ENCODE measurements around the gene LEKR1.

Gene LEKR1

DNA sequence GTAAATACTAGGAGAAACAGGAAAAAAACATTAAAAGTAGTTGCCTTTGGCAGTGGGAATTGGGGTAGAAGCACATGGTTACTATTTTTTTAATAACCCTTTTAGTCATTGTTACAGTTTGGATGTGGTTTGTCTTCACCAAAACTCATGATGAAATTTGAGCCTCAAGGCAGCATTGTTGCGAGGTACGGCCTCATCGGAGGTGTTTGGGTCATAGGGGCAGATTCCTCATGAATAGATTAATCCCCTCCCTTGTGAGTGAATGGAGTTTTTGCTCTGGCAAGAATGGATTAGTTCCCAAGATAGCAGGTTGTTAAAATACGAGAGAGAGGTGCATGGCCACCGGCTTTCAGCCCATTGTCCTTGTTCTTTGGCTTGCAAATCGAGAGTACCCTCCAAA lies 92.6 kb downstream of the LEKR1 start:
- no peak overlapping the region for H3K9ac ChIP-seq (ENCODE audit: low read length)
- no peaks in the 10 kb centered on the region for H3K27me3 ChIP-seq (ENCODE audit: low read depth, low read length)
- no peak overlapping the region for H3K27ac ChIP-seq (ENCODE audit: low read length)
- H3K4me2 ChIP-seq (ENCODE audit: low read length): no peak overlapping the region
- no peaks in the 10 kb centered on the region for H3K79me2 ChIP-seq (ENCODE audit: low read length)
- TF ChIP-seq EZH2phosphoT487 (IDR thresholded peaks at IDR 0.05; ENCODE audit: low read depth): no peak
- TF ChIP-seq, protein P1, sequence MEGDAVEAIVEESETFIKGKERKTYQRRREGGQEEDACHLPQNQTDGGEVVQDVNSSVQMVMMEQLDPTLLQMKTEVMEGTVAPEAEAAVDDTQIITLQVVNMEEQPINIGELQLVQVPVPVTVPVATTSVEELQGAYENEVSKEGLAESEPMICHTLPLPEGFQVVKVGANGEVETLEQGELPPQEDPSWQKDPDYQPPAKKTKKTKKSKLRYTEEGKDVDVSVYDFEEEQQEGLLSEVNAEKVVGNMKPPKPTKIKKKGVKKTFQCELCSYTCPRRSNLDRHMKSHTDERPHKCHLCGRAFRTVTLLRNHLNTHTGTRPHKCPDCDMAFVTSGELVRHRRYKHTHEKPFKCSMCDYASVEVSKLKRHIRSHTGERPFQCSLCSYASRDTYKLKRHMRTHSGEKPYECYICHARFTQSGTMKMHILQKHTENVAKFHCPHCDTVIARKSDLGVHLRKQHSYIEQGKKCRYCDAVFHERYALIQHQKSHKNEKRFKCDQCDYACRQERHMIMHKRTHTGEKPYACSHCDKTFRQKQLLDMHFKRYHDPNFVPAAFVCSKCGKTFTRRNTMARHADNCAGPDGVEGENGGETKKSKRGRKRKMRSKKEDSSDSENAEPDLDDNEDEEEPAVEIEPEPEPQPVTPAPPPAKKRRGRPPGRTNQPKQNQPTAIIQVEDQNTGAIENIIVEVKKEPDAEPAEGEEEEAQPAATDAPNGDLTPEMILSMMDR (IDR thresholded peaks at IDR 0.05; ENCODE audit: low read depth, low read length): no peak
- H4K20me1 ChIP-seq (ENCODE audit: insufficient read depth, low read length): no peaks in the 10 kb centered on the region
- H3K36me3 ChIP-seq (replicated peaks; ENCODE audit: low read depth, low read length): no peaks in the 10 kb centered on the region
- no peak overlapping the region for H3K4me3 ChIP-seq (ENCODE audit: low read length)
- H3K9me3 ChIP-seq (ENCODE audit: insufficient read depth, low read length): no peaks in the 10 kb centered on the region; the same call in 1 of the 2 replicates
- H3K4me1 ChIP-seq (ENCODE audit: low read length): no peaks in the 10 kb centered on the region
- no peak overlapping the region for H2AFZ ChIP-seq (ENCODE audit: low read depth, low read length)

DNA sequence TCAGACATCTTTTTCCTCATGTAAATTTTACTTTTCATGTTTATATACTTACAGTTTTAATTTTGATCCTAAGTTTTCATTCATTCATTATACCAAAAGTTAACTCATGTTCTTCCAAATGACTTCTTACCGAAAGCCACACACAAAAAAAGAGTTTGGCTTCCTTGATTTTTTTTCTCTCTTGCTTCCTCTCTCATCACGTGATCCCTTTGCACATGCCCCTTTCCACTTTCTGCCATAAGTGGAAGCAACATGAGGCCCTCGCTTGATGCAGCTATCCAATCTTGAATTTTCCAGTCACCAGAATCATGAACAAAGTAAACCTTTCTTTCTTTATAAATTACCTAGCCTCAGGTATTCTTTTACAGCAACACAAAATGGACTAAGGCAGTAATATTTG lies 93.7 kb downstream of the LEKR1 start:
- no peaks in the 10 kb centered on the region for H3K79me2 ChIP-seq (ENCODE audit: low read length)
- H3K4me3 ChIP-seq (ENCODE audit: low read length): no peak overlapping the region
- H3K9ac ChIP-seq (ENCODE audit: low read length): no peak overlapping the region
- no peaks in the 10 kb centered on the region; the same call in 1 of the 2 replicates for H3K9me3 ChIP-seq (ENCODE audit: insufficient read depth, low read length)
- H3K27ac ChIP-seq (ENCODE audit: low read length): no peak overlapping the region
- no peaks in the 10 kb centered on the region for H3K27me3 ChIP-seq (ENCODE audit: low read depth, low read length)
- no peaks in the 10 kb centered on the region for H4K20me1 ChIP-seq (ENCODE audit: insufficient read depth, low read length)
- H3K36me3 ChIP-seq (replicated peaks; ENCODE audit: low read depth, low read length): no peaks in the 10 kb centered on the region
- no peak for TF ChIP-seq EZH2phosphoT487 (IDR thresholded peaks at IDR 0.05; ENCODE audit: low read depth)
- TF ChIP-seq, protein P1 (IDR thresholded peaks at IDR 0.05; ENCODE audit: low read depth, low read length): no peak
- H3K4me2 ChIP-seq (ENCODE audit: low read length): no peak overlapping the region
- no peaks in the 10 kb centered on the region for H3K4me1 ChIP-seq (ENCODE audit: low read length)
- no peak overlapping the region for H2AFZ ChIP-seq (ENCODE audit: low read depth, low read length)

GRCh38 chr3:156920399-156920798 lies 94.2 kb downstream of the LEKR1 start:
- H3K36me3 ChIP-seq (replicated peaks; ENCODE audit: low read depth, low read length): no peaks in the 10 kb centered on the region
- no peaks in the 10 kb centered on the region for H3K27me3 ChIP-seq (ENCODE audit: low read depth, low read length)
- H3K4me3 ChIP-seq (ENCODE audit: low read length): no peak overlapping the region
- no peaks in the 10 kb centered on the region for H3K9me3 ChIP-seq (ENCODE audit: insufficient read depth, low read length)
- no peaks in the 10 kb centered on the region for H4K20me1 ChIP-seq (ENCODE audit: insufficient read depth, low read length)
- no peak overlapping the region for H2AFZ ChIP-seq (ENCODE audit: low read depth, low read length)
- no peak overlapping the region for H3K27ac ChIP-seq (ENCODE audit: low read length)
- no peak overlapping the region for H3K4me2 ChIP-seq (ENCODE audit: low read length)
- no peak overlapping the region for H3K9ac ChIP-seq (ENCODE audit: low read length)
- TF ChIP-seq EZH2phosphoT487 (IDR thresholded peaks at IDR 0.05; ENCODE audit: low read depth): no peak
- TF ChIP-seq, protein P1 (IDR thresholded peaks at IDR 0.05; ENCODE audit: low read depth, low read length): no peak
- H3K4me1 ChIP-seq (ENCODE audit: low read length): no peaks in the 10 kb centered on the region
- H3K79me2 ChIP-seq (ENCODE audit: low read length): no peaks in the 10 kb centered on the region

DNA sequence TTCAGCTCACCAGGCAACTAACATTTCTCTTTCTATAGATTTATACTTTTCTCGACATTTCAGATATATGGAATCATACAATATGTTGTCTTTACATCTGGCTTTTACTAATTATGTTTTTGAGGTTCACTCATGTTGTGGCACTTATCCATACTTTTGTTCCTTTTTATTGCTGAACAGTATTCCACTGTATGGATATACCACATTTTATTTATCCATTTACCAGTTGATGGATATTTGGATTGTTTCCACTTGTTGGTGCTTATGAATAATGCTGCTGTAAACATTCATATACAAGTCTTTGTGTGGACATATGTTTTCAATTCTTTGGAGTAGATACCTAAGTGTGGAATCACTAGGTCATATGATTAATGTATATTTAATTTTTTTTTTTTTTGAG lies 97.2 kb downstream of the LEKR1 start:
- H3K79me2 ChIP-seq (ENCODE audit: low read length): no peaks in the 10 kb centered on the region
- H3K27ac ChIP-seq (ENCODE audit: low read length): no peak overlapping the region
- no peak overlapping the region for H3K9ac ChIP-seq (ENCODE audit: low read length)
- H3K9me3 ChIP-seq (ENCODE audit: insufficient read depth, low read length): no peaks in the 10 kb centered on the region
- TF ChIP-seq EZH2phosphoT487 (IDR thresholded peaks at IDR 0.05; ENCODE audit: low read depth): no peak
- TF ChIP-seq, protein P1 (IDR thresholded peaks at IDR 0.05; ENCODE audit: low read depth, low read length): no peak
- no peak overlapping the region for H3K4me2 ChIP-seq (ENCODE audit: low read length)
- no peak overlapping the region for H3K4me3 ChIP-seq (ENCODE audit: low read length)
- no peaks in the 10 kb centered on the region for H4K20me1 ChIP-seq (ENCODE audit: insufficient read depth, low read length)
- no peaks in the 10 kb centered on the region for H3K36me3 ChIP-seq (replicated peaks; ENCODE audit: low read depth, low read length)
- H2AFZ ChIP-seq (ENCODE audit: low read depth, low read length): no peak overlapping the region
- H3K27me3 ChIP-seq (ENCODE audit: low read depth, low read length): no peaks in the 10 kb centered on the region
- peaks cover 5% of the 10 kb centered on the region for H3K4me1 ChIP-seq (ENCODE audit: low read length)

Data from OCI-LY3 (cell line).